Chondrocyte (in vitro differentiated cells): Measurements from ENCODE around the gene LRRC28. TPM values are rescaled to one million over a fixed set of nuclear protein-coding genes. Genes with fewer than 3 reads are reported as not detected.

ENCODE experiments used
- DNase-seq: peaks from one replicate; pipeline ENCODE4 v3.0.0; 2021; ENCODE audit warnings: mixed read lengths, low spot score
- H3K27ac Mint-ChIP-seq: one replicate; pipeline ENCODE4 v1.8.0; 2021; ENCODE audit warnings: mild to moderate bottlenecking, moderate library complexity, mixed read lengths; ENCODE audit not compliant: unreplicated experiment
- H3K27me3 Mint-ChIP-seq: 2 replicates; pipeline ENCODE4 v1.8.0; 2021; ENCODE audit warnings: low read depth, mixed read lengths
- H3K36me3 Mint-ChIP-seq: 2 replicates; pipeline ENCODE4 v1.8.0; 2021; ENCODE audit warnings: low read depth, mixed read lengths
- H3K4me1 Mint-ChIP-seq: 2 replicates; pipeline ENCODE4 v1.8.0; 2021; ENCODE audit warnings: low read depth, mild to moderate bottlenecking, mixed read lengths
- H3K4me3 Mint-ChIP-seq: one replicate; pipeline ENCODE4 v1.8.0; 2021; ENCODE audit warnings: mild to moderate bottlenecking, moderate library complexity, mixed read lengths; ENCODE audit not compliant: unreplicated experiment
- H3K9me3 Mint-ChIP-seq: 2 replicates; pipeline ENCODE4 v1.8.0; 2021; ENCODE audit warnings: low read depth, mixed read lengths
- CTCF ChIP-seq: fragments of 200-600 bp; sonication (generic); IDR thresholded peaks from 2 replicates; pipeline ENCODE4 v1.5.0; 2021; ENCODE audit warnings: antibody characterized with exemption, mild to moderate bottlenecking, moderate library complexity
- total RNA-seq: library from RNA; stranded (reverse); gene quantifications from 3 replicates; pipeline ENCODE4 v1.2.1, GENCODE V29; 2021

The LRRC28 gene
- total RNA-seq, 1 donor from 2014 or later, result 28.5 TPM

- Mint-ChIP-seq H3K27me3 (no peaks in the 10 kb centered on the region), H3K4me1 (peaks cover 5% of the 10 kb centered on the region), H3K36me3 (peaks cover 2% of the 10 kb centered on the region), H3K27ac (no peak overlapping the region), H3K9me3 (no peaks in the 10 kb centered on the region), H3K4me3 (no peak overlapping the region)
- no peak for DNase-seq
- no peak for TF ChIP-seq CTCF
Observed at GRCh38 chr15:99241752-99242151, 9.5 kb upstream of the LRRC28 start.

- Mint-ChIP-seq H3K36me3 (no peaks in the 10 kb centered on the region), H3K4me1 (peaks cover 10% of the 10 kb centered on the region), H3K4me3 (no peak overlapping the region), H3K27ac (no peak overlapping the region), H3K9me3 (no peaks in the 10 kb centered on the region), H3K27me3 (no peaks in the 10 kb centered on the region)
- DNase-seq, result no peak
- no peak for TF ChIP-seq CTCF
Observed at GRCh38 chr15:99244306-99244705, 7.0 kb upstream of the LRRC28 start.

DNA sequence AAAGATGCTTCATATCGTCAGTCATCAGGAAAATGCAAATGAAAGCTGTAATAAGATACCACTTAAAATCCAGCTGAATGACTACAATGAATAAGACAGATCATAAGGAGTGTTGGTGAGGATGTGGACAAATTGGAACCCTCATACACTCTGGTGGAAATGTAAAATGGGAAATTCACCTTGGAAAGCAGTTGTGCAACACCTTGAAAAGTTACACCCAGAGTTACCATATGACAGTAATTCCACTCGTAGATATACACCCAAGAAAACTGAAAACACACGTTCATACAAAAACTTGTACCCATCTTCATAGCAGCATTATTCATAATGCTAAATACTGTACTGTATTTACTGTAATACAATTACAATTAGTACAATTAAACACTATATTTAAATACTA, 4.2 kb upstream of the LRRC28 start:
- no peaks in the 10 kb centered on the region for H3K27me3 Mint-ChIP-seq

DNA sequence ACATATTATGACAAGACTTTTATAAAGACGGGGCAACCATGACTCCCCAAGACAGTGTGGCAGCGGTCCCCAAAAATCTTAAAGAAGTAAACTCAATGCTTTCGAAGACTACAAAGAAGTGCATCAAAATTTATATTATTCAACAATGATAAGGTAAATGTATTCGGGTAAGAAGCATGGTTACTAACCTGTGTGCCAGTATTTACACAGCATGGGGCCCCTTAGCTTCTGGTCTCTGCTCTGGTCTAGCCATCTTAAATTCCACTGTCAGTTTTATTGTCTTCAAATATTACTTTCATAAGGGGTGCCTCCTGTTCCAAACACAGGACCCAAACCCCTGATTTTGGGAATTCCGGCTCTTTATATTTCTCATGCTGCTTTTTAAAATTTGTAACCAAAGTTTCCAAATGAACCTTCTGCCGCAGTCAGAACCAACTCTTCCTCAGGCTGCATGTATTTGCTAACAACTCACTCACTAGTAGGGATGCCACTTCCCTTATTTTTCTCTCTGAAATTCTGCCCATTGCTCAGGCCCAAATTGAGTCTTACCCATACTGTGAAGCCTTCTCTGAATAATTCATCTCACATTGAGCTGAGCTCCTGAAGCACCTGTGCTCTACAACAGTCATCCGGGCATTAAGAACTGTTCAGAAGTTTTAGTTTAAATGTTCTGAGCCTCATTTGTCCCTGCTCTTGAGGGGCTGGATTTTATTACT, 3.1 kb upstream of the LRRC28 start:
- H3K4me3 Mint-ChIP-seq, result no peak overlapping the region
- no peak for DNase-seq
- no peaks in the 10 kb centered on the region for H3K36me3 Mint-ChIP-seq
- peaks cover 27% of the 10 kb centered on the region for H3K4me1 Mint-ChIP-seq
- H3K9me3 Mint-ChIP-seq, result no peaks in the 10 kb centered on the region
- no peak overlapping the region for H3K27ac Mint-ChIP-seq
- TF ChIP-seq CTCF, result no peak
- no peaks in the 10 kb centered on the region for H3K27me3 Mint-ChIP-seq

More for the DNA sequence above, 4.2 kb upstream of the LRRC28 start:
- no peaks in the 10 kb centered on the region for H3K9me3 Mint-ChIP-seq
- H3K27ac Mint-ChIP-seq, result no peak overlapping the region
- no peaks in the 10 kb centered on the region for H3K36me3 Mint-ChIP-seq
- no peak for TF ChIP-seq CTCF
- DNase-seq, result no peak
- no peak overlapping the region for H3K4me3 Mint-ChIP-seq
- H3K4me1 Mint-ChIP-seq, result peaks cover 19% of the 10 kb centered on the region

DNA sequence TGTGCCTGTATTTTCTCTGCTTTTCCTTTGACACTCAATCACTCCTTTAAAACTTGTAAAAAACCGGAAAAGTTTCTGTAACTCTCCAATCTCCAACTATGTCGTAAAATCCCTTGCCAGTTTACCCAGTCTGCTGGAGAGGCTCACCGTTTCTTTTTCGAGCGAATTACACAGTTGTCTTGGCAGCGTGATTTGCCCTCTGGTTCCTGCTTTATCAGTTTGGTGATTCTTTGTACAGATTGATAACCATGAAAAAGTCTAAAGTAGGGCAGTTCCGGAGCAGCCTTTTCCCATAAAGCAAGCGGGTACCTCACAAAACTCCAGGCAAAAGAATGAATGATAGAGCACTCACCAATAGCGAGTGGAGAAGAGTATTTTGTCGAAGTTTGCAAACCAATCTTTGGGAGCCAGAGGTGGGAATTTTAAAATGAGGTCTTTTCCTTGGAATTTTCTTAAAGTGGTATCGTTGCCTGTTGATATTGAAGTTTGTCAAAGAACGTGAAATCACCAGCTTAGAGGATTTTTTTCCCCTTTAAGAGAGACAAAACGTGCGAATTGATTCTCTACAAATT, 1.9 kb upstream of the LRRC28 start, which contains the start of gene TTC23:
Gene TTC23 (minus strand): TSS at position 312 of the 572 bp plus-strand sequence. CDS start 20,869 bp downstream, outside the sequence.
- H3K4me1 Mint-ChIP-seq, result peaks cover 35% of the 10 kb centered on the region
- peak within 1 kb of the TSS; percentile 92 for H3K27ac Mint-ChIP-seq
- no peaks in the 10 kb centered on the region for H3K9me3 Mint-ChIP-seq
- H3K4me3 Mint-ChIP-seq, result no peak within 1 kb of the TSS
- no peak for DNase-seq
- no peaks in the 10 kb centered on the region for H3K27me3 Mint-ChIP-seq
- no peak for TF ChIP-seq CTCF
- no peaks in the 10 kb centered on the region for H3K36me3 Mint-ChIP-seq
